OCI-LY3 (cell line): Measurements from ENCODE around the gene SYT1.

Source experiments
- EZH2phosphoT487 ChIP-seq: fragments of 200-600 bp; shearing (Covaris generic); IDR thresholded peaks from 2 replicates; pipeline ENCODE4 v1.6.1; 2018; ENCODE audit warnings: antibody characterized with exemption, mixed run types, low read depth
- TF ChIP-seq, protein P1 (sequence below): fragments of 200-600, 300-600 bp; sonication (generic); IDR thresholded peaks from 2 replicates; pipeline ENCODE4 v1.5.1; 2014; ENCODE audit warnings: antibody characterized with exemption, low read length, low read depth

DNA sequence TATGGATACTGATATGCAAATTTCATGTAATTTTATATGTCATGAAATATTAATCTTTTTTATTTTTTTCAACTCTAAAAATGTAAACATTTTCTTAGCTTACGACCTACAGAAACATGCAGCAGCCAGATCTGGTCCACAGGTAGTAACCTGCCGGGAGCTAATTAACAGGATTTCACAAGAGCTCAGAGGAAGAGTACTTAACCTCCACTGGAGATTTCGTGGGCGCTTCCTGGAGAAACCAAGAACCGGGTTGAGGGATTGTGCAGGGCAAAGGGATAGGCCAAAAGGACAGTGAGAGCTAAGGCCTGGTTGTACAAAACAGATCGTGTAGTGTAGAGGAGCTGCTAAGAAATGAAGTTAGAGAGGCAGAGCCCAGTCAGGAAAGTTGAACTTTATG lies 510.5 kb downstream of the SYT1 start:
- TF ChIP-seq, protein P1, sequence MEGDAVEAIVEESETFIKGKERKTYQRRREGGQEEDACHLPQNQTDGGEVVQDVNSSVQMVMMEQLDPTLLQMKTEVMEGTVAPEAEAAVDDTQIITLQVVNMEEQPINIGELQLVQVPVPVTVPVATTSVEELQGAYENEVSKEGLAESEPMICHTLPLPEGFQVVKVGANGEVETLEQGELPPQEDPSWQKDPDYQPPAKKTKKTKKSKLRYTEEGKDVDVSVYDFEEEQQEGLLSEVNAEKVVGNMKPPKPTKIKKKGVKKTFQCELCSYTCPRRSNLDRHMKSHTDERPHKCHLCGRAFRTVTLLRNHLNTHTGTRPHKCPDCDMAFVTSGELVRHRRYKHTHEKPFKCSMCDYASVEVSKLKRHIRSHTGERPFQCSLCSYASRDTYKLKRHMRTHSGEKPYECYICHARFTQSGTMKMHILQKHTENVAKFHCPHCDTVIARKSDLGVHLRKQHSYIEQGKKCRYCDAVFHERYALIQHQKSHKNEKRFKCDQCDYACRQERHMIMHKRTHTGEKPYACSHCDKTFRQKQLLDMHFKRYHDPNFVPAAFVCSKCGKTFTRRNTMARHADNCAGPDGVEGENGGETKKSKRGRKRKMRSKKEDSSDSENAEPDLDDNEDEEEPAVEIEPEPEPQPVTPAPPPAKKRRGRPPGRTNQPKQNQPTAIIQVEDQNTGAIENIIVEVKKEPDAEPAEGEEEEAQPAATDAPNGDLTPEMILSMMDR: no peak
- TF ChIP-seq EZH2phosphoT487: no peak
